GM06990 (cell line): ENCODE measurements around the gene ZNF581.

Source experiments
- DNase-seq: peaks from one replicate; pipeline ENCODE4 v3.0.0-alpha.2; 2011; ENCODE audit not compliant: insufficient read length; ENCODE audit errors: extremely low read depth
- H3K27me3 ChIP-seq: replicated peaks from 2 replicates; pipeline ENCODE4 v1.6.0; 2011; ENCODE audit warnings: low read length; ENCODE audit not compliant: control insufficient read depth, insufficient read depth
- H3K36me3 ChIP-seq: 2 replicates; pipeline ENCODE4 v1.5.1; 2011; ENCODE audit warnings: low read length; ENCODE audit not compliant: control insufficient read depth, insufficient read depth
- H3K4me3 ChIP-seq: replicated peaks from 2 replicates; pipeline ENCODE4 v1.5.1; 2011; ENCODE audit warnings: low read depth, mild to moderate bottlenecking, control low read depth, low read length
- TF ChIP-seq, protein P1 (sequence below): IDR thresholded peaks from 2 replicates; pipeline ENCODE4 v1.5.1; 2011; ENCODE audit warnings: low read length, control low read depth, mild to moderate bottlenecking, inconsistent platforms; ENCODE audit not compliant: insufficient read depth, poor library complexity, severe bottlenecking

ZNF581 gene

DNA sequence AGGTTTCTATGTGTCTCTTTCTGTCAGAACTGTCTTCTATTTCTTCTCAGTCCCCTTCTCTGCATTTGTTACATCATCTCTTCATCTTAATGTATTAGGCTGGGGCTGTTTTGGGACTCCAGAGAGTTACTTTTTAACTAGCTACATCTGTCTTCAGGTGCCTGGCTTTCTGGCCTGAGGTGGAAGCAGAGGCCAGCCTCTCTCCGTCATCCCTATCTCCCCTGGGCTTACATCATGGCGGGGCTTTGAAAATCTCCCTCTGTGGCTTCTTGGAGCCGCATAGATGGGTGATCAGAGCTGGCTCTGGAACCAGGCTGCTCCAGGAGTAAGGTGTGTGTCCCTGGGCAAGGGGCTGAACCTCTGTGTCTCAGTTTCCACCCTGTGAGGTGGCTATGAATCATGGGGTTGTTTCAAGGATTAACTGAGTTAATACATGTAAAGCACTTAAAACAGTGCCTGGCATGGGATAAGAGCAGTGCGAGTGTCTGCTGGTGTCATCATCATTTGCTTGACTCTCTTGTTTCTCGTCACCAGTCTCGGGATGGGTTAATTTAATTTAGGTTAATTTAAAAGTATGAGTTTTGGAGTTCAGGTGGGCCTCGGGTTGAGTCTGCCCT, 33.5 kb downstream of the ZNF581 start:
- no peaks in the 10 kb centered on the region for H3K27me3 ChIP-seq
- TF ChIP-seq, protein P1, sequence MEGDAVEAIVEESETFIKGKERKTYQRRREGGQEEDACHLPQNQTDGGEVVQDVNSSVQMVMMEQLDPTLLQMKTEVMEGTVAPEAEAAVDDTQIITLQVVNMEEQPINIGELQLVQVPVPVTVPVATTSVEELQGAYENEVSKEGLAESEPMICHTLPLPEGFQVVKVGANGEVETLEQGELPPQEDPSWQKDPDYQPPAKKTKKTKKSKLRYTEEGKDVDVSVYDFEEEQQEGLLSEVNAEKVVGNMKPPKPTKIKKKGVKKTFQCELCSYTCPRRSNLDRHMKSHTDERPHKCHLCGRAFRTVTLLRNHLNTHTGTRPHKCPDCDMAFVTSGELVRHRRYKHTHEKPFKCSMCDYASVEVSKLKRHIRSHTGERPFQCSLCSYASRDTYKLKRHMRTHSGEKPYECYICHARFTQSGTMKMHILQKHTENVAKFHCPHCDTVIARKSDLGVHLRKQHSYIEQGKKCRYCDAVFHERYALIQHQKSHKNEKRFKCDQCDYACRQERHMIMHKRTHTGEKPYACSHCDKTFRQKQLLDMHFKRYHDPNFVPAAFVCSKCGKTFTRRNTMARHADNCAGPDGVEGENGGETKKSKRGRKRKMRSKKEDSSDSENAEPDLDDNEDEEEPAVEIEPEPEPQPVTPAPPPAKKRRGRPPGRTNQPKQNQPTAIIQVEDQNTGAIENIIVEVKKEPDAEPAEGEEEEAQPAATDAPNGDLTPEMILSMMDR = no peak
- peak overlapping the region; percentile 93 for H3K4me3 ChIP-seq
- no peak for DNase-seq
- peaks cover 27% of the 10 kb centered on the region for H3K36me3 ChIP-seq

DNA sequence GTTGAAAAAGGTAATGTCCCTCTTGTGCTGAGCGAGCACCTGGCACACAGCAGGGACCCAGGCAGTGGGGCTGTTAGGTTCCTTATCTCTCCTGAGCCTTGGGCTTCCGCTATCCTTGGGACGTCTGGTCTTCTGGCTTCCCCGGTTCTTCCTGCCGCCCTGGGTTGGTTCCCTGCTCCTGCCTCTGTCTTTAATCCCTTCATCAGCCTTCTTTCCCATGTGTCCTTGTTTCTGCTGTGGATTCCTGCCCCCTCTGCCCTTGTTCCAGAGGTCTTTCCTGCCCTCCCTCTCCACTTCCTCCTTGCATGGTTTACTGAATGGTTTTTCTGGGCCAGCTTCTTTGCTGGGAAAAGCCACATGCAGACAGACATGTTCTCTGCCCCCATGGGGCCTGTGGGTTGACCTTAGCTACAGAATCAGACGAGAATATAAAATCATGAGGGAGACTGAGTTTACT, 34.2 kb downstream of the ZNF581 start:
- TF ChIP-seq, protein P1 = no peak
- Histone ChIP-seq H3K4me3 (peak overlapping the region; percentile 93), H3K36me3 (peaks cover 28% of the 10 kb centered on the region), H3K27me3 (no peaks in the 10 kb centered on the region)
- DNase-seq = peak; percentile 11

DNA sequence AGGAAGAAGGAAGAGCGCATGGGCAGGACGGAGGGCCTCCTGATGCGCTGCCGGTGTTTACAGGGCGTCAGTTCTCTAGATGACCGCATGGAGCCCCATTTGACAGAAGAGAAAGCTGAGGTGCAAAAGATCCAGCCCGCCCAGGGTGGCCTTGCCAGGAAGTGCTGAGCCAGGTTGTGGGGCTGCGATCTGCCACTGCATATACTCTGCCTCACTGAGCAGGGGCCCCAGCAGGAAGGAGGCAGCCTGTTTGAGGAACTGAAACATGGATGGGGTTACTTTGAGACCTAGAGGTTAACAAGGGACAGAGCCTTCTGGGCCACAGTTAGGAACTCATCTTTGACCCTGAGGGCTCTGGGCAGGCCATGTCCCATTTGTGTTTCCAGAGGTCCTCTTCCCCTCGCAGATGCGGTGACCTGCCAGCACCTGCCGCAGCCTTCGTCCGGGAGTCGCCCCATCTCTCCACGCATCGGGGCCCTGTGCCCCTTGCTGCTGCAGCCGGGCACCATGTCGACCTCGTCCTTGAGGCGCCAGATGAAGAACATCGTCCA, 34.7 kb downstream of the ZNF581 start:
- Histone ChIP-seq H3K36me3 (peaks cover 28% of the 10 kb centered on the region), H3K4me3 (peak overlapping the region; percentile 93), H3K27me3 (no peaks in the 10 kb centered on the region)
- DNase-seq = peak; percentile 87
- TF ChIP-seq, protein P1 = peak; percentile 51

DNA sequence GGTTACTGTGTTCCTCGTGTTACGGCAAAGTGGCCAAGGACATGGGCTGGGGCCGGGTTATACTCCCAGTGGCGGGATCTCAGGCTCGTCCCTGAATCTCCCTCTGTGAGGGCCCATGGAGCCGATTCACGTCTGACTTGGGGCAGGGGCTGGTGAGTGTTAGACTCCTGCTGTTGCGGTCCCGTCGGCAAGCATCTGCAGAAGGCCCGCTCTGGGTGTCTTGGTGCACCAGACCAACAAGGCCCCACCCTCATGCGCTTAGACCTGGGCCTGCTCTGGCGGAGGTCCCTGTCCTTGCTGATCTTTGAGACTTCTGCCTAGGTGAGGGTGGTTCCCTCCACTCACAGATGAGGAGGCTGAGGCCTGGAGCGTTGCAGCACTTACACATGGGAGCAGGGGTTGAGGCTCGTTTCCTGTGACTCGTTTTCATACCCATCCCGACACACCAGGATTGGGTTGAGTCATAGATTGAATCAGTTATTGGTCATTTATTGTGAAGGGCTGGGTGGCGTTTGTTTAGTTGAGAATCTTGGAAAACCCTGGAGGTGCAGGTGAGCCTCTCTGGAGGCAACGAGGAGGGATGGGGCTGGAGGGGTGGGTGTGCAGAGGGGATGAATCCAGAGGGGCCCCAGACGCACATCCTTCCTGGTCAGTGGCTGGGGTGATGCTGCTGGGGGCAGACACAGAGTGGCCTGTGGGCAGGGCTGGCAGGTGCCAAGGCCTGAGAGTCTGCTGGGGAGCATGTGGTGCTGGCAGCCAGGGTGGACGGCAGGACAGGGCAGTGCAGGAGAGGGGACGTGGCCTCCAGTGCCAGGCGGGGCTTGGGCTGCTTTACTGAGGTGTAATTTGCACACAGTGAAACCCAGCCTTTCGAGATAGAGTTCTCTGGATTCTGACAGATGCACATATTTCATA, 36.2 kb downstream of the ZNF581 start:
- DNase-seq = peak; percentile 17
- Histone ChIP-seq H3K4me3 (no peak overlapping the region), H3K36me3 (peaks cover 30% of the 10 kb centered on the region), H3K27me3 (no peaks in the 10 kb centered on the region)
- TF ChIP-seq, protein P1 = no peak

DNA sequence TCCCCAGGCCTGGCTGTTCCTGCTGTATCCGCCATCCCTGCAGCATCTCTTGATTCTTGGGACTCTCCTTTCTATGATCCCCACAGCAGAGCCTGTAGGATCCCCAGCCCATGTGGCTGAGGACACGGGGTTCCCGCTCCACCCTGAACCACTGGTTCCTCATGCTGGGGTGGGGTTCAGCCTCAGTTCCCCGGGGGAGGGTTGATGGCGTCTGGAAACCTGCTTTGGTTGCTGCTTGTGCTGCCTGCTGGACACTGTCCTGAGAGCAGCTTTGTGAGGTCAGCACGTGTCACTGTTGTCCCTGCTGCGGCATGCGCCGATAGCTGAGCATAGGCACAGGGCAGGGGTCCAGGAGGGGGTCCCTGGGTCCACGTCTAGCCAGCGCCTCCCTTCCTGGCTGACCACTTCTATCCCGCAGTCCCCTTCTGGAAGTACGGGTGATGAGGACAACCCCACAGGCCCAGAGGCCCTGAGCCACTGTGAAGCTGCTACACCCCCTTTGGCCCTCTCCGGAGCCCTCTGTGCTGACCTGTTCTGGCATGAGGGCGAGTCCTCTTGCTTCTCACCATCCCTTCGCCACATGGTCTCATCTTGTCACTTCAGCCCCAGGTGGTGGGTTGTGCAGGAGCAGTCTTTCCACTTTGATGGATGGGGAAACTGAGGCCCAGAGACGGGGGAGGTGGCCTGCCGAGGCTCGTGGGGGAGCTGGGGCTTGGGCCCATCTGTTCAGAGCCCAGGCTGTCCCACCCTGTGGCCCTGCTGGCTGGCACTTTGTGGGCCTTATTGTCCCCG, 37.1 kb downstream of the ZNF581 start:
- Histone ChIP-seq H3K27me3 (no peaks in the 10 kb centered on the region), H3K4me3 (no peak overlapping the region), H3K36me3 (peaks cover 39% of the 10 kb centered on the region)
- no peak for DNase-seq
- TF ChIP-seq, protein P1 = no peak
